ENCODE data around the gene NR5A1.

- TF ChIP-seq CTCF (IDR thresholded peaks at IDR 0.05) (no peak), POLR2A (IDR thresholded peaks at IDR 0.05; ENCODE audit: low read depth) (no peak)
Measured at GRCh38 chr9:124470306-124470705, 36.9 kb downstream of the NR5A1 start.

All from esophagus muscularis mucosa (tissue), 3 donors.